Adrenal gland (tissue), 12 donors: ENCODE results near the gene GRK6. TPM values are rescaled to one million over a fixed set of nuclear protein-coding genes. Genes with fewer than 3 reads are reported as not detected.

Experiments used
- DNase-seq, 7 donors: peaks; one replicate each; pipeline ENCODE4 v3.0.0-alpha.2; 2019 to 2020
- H3K27ac ChIP-seq, 5 donors: fragments of 200-600 bp; sonication (generic) in 4 of 5; 1 replicate in 3 of 5; 2 replicates in 2 of 5; pipeline versions ENCODE4 v1.5.1 to v1.8.0; 2016 to 2020; ENCODE audit warnings: mild to moderate bottlenecking in 1 of 5
- H3K27me3 ChIP-seq: fragments of 200-600 bp; 2 replicates; pipeline ENCODE4 v1.8.0; 2021
- H3K36me3 ChIP-seq, 2 donors: fragments of 200-600 bp; replicated peaks in 1 of 2; 1 replicate in 1 of 2; 2 replicates in 1 of 2; pipeline versions ENCODE4 v1.5.1 to v1.8.0; 2018 to 2022
- H3K4me1 ChIP-seq, 2 donors: fragments of 200-600 bp; replicated peaks in 1 of 2; 1 replicate in 1 of 2; 2 replicates in 1 of 2; pipeline versions ENCODE4 v1.5.1 to v1.8.0; 2018 to 2021
- H3K4me3 ChIP-seq, 4 donors: fragments of 200-600 bp; sonication (generic) in 3 of 4; one replicate each; pipeline ENCODE4 v1.5.1; 2016 to 2018
- H3K9me3 ChIP-seq, 3 donors: fragments of 200-600 bp; sonication (generic) in 1 of 3; replicated peaks in 1 of 3; 1 replicate in 2 of 3; 2 replicates in 1 of 3; pipeline versions ENCODE4 v1.5.1 to v1.8.0; 2016 to 2021
- POLR2A ChIP-seq, 2 donors: fragments of 450-650 bp; IDR thresholded peaks; one replicate each; pipeline ENCODE4 v1.6.1; 2017; ENCODE audit warnings: antibody characterized with exemption in 2 of 2, mild to moderate bottlenecking in 2 of 2, moderate library complexity in 1 of 2
- WGBS, 4 donors: extraction: QIAGEN DNeasy Blood & Tissue Kit in 2 of 4; methylation state at CpG; one replicate each; pipeline versions ENCODE4 v1.1.5 to v1.1.7; 2013 to 2017; 5-methylcytosine and 5-hydroxymethylcytosine counted together
- intact Hi-C, 2 donors: fragments of 100-400 bp; cut with DNase I; formaldehyde crosslinking; loops; one replicate each; pipeline versions ENCODE4 v1.14.1 to v1.15.0; 2022 to 2023
- polyA plus RNA-seq, 3 donors: library from polyadenylated mRNA; stranded (reverse); fragments of 200-250 nt in 2 of 3; fragments of 350-450 nt in 1 of 3; fragmentation: Illumina TruSeq in 1 of 3; extraction: RNeasy Lipid Tissue Mini Kit (QIAGEN cat#74804) in 1 of 3; gene quantifications; one replicate each; pipeline ENCODE4 v1.2.3, GENCODE V29; 2013 to 2014
- total RNA-seq, 9 donors: library from RNA; depleted of rRNA in 4 of 9; stranded (reverse); fragments of >200 nt in 4 of 9; fragments of 120-200 nt in 1 of 9; fragmentation: NEBNext Ultra II Directional in 1 of 9; extraction: Animal tissue kit (Norgen Biotek cat#: 25700) in 1 of 9; gene quantifications; one replicate each; pipeline versions ENCODE4 v1.1.0 to v1.2.4, GENCODE V29; 2013 to 2023
- TF ChIP-seq, protein P1 (sequence below), 6 experiments: fragments of 450-650 bp in 4 of 6; fragments of 200-600 bp in 2 of 6; sonication (generic) in 1 of 6; IDR thresholded peaks; 1 replicate in 5 of 6; 2 replicates in 1 of 6; pipeline versions ENCODE4 v1.5.1 to v1.8.0; 2016 to 2021; ENCODE audit warnings: antibody characterized with exemption in 6 of 6, mild to moderate bottlenecking in 2 of 6, moderate library complexity in 1 of 6
- donor health status: healthy with polysubstance abuse.
- donor health status: Bipolar disorder and iron deficiency.
- donor health status: DM: yes; HTN: yes; CAD: no.
- donor health status: DM: no; HTN: no; CAD: no.
- donor health status: DM: no; HTN: no; CAD: no.
- donor health status: DM: yes; HTN: yes; CAD: no.

Gene GRK6
- total and polyA plus RNA-seq, 12 donors = 3.5 to 31.9 (median 21.7) TPM

DNA sequence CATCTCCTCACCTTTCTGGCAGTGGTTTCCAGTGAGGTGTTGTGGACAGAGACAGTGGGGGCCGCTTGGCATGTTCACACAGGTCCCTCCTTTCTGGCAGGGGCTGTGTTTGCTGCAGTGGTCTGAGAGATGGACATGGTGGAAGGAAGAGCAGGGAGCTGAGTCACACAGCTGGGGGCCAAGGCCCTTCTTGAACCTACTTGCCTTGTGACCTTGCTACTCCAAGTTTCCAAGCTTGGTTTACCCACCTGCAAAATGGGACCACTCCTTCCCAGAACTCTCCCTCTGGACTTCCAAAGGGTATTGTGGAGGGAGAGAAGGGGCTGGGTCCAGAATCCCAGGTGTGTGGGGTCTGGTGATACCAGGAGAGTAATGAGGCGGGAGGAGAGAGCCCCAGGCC lies 21.2 kb upstream of the GRK6 start:
- TF ChIP-seq POLR2A (IDR thresholded peaks at IDR 0.05) = no peak
- TF ChIP-seq, protein P1, sequence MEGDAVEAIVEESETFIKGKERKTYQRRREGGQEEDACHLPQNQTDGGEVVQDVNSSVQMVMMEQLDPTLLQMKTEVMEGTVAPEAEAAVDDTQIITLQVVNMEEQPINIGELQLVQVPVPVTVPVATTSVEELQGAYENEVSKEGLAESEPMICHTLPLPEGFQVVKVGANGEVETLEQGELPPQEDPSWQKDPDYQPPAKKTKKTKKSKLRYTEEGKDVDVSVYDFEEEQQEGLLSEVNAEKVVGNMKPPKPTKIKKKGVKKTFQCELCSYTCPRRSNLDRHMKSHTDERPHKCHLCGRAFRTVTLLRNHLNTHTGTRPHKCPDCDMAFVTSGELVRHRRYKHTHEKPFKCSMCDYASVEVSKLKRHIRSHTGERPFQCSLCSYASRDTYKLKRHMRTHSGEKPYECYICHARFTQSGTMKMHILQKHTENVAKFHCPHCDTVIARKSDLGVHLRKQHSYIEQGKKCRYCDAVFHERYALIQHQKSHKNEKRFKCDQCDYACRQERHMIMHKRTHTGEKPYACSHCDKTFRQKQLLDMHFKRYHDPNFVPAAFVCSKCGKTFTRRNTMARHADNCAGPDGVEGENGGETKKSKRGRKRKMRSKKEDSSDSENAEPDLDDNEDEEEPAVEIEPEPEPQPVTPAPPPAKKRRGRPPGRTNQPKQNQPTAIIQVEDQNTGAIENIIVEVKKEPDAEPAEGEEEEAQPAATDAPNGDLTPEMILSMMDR (IDR thresholded peaks at IDR 0.05) = no peak
- H3K9me3 ChIP-seq = no peaks in the 10 kb centered on the region
- peaks cover 13 to 27% of the 10 kb centered on the region in 2 donors for H3K4me1 ChIP-seq
- no peak overlapping the region for H3K27ac ChIP-seq
- 72 to 94% (median 84%) methylated on average over 2 of the region's 2 CpGs for WGBS, 4 donors
- H3K4me3 ChIP-seq = no peak overlapping the region
- peaks cover 37% of the 10 kb centered on the region for H3K27me3 ChIP-seq
- H3K36me3 ChIP-seq = no peaks in the 10 kb centered on the region
- intact Hi-C loops = loop anchor here in 1 of 2 donors (2.0 kb wide), 1 partner anchor 49 kb away; no protein-coding TSS in a partner anchor
- no peak for DNase-seq

DNA sequence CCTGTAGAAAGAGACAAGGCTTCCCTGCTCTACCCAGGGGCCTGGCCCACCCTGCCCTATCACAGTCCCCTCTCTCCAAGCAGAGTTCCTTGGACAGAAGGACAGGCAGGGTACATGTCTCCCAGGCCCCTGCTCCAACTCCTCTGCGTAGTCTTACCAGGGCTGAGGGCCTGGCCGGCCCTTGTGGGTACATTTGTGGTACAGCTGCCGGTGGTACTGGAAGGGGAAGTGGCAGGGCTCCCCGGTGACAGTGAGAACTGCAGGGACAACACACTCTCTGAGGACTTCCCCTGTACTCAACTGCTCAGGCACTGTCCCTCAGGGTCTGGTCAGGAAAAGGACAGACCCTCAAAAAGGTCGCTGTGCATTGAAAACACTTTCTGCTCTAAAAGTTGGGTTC lies 20.7 kb upstream of the GRK6 start:
- WGBS, 4 donors = 73 to 84% (median 79%) methylated on average over 3 to 5 of the region's 5 CpGs
- Histone ChIP-seq H3K27ac (no peak overlapping the region), H3K27me3 (peaks cover 32% of the 10 kb centered on the region), H3K36me3 (no peaks in the 10 kb centered on the region), H3K4me3 (no peak overlapping the region), H3K4me1 (peaks cover 13 to 27% of the 10 kb centered on the region in 2 donors), H3K9me3 (no peaks in the 10 kb centered on the region)
- intact Hi-C loops = loop anchor here in 1 of 2 donors (2.0 kb wide), 1 partner anchor 49 kb away; no protein-coding TSS in a partner anchor
- TF ChIP-seq, protein P1 (IDR thresholded peaks at IDR 0.05) = no peak
- TF ChIP-seq POLR2A (IDR thresholded peaks at IDR 0.05) = no peak
- no peak for DNase-seq

DNA sequence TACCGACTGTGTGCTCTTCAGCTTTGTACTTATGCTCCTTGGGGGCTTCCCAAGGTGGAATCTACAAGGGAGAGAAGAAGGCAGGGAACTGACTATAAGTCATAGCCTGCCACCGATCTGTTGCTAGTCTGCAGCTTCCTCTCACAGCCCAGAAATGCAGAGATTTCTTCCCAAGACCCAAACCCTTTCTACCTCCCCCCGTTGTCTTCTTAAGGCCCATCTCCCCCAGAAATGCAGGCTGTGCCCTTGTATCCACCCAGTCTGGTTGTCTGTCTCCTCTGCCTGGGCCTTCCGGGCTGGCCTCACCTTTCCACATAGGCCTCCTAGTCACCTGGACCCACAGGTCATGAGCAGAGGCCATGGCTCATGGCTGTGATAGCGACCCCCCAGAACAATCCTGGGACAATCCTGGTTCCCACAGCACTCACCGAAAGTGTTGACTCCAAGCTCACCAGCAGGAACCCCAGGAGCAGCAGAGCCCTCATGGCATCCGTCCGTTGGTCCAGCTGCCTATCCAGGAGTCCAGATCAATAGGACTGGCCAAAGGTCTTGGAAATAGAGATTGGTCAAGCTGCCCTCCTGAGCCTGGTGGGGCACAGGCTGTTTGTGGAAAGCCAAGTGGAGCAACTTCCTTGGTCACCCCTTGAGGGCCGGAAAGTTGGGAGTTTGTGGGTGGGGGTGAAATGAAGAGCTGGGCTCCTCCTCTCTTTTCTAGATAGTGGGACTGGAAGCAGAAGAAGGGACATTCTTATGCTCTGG lies 17.3 kb upstream of the GRK6 start, which contains the start of gene F12:
TSS of gene F12 (minus strand) at position 522 of the 759 bp plus-strand sequence. CDS start at position 485, 37 bp downstream.
- Histone ChIP-seq H3K9me3 (no peaks in the 10 kb centered on the region), H3K36me3 (no peaks in the 10 kb centered on the region), H3K27ac (no peak within 1 kb of the TSS), H3K4me1 (peaks cover 1 to 6% of the 10 kb centered on the region in 2 donors), H3K4me3 (no peak within 1 kb of the TSS), H3K27me3 (no peaks in the 10 kb centered on the region)
- no peak for DNase-seq
- 80 to 92% (median 87%) methylated on average over 7 to 9 of the region's 9 CpGs for WGBS, 4 donors
- intact Hi-C loops = no loop called here
- no peak for TF ChIP-seq POLR2A (IDR thresholded peaks at IDR 0.05)
- TF ChIP-seq, protein P1 (IDR thresholded peaks at IDR 0.05) = no peak

DNA sequence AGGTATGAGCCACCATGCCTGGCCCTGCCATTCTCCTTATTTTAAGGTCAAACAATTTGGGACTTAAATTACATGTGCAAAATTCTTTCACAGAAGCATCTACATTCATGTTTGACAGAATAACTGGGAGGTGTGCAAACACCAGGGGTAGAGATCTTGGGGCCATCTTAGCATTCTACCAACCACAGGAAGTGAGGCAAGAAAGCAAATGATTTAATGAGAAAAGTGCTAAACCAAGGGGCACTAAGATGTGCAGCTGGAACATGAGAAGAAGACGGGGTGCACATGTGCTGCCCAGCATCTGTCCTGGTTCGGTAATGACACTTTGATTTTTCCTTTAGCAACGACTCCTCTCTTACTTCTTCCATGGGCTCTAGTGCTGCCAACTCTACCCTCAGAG lies 15.9 kb upstream of the GRK6 start:
- no peaks in the 10 kb centered on the region for H3K9me3 ChIP-seq
- no peak for TF ChIP-seq POLR2A (IDR thresholded peaks at IDR 0.05)
- TF ChIP-seq, protein P1 (IDR thresholded peaks at IDR 0.05) = no peak
- intact Hi-C loops = no loop called here

More for the DNA sequence above, 15.9 kb upstream of the GRK6 start:
- H3K27ac ChIP-seq = no peak overlapping the region
- no peaks in the 10 kb centered on the region for H3K36me3 ChIP-seq
- DNase-seq = no peak
- H3K4me3 ChIP-seq = no peak overlapping the region
- WGBS, 4 donors = 72 to 82% (median 76%) methylated on average over 3 of the region's 3 CpGs
- no peaks in the 10 kb centered on the region for H3K4me1 ChIP-seq
- no peaks in the 10 kb centered on the region for H3K27me3 ChIP-seq
